Measurements from ENCODE around the gene TMEM87A. TPM values are rescaled to one million over a fixed set of nuclear protein-coding genes. Genes with fewer than 3 reads are reported as not detected.

TMEM87A gene
- total RNA-seq, 2 donors from 2014 or later = 17.0 to 25.4 TPM

GRCh38 chr15:42202653-42203052 is 70.6 kb downstream of the TMEM87A start:
- no peak overlapping the region for H3K27ac ChIP-seq
- H3K9me3 ChIP-seq = no peaks in the 10 kb centered on the region

DNA sequence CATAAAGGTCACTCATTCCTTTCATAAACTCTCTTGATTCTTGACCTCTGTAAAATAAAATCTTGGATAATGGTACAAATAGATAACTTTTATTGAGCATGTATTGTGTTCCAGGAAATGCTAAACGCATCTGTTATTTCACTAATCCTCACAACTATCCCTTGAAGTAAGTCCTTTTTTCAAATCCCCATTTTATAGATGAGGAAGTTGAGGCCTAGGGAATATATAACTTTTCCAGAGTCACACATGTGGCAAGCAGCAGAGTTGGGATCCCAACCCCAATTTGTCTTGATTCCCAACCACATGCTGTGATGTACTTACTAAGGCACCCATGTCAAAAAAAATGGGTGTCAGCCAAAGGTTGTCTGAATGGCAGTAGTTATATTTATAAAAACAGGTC is 71.4 kb downstream of the TMEM87A start:
- Histone ChIP-seq H3K27ac (no peak overlapping the region), H3K9me3 (no peaks in the 10 kb centered on the region), H3K4me1 (peaks cover 0 to 11% of the 10 kb centered on the region in 2 donors), H3K4me3 (no peak overlapping the region), H3K27me3 (no peaks in the 10 kb centered on the region), H3K36me3 (peaks cover 24% of the 10 kb centered on the region)
- TF ChIP-seq CTCF (IDR thresholded peaks at IDR 0.05) = no peak
- DNase-seq (ENCODE audit: low spot score) = no peak

More at GRCh38 chr15:42202653-42203052, 70.6 kb downstream of the TMEM87A start:
- Histone ChIP-seq H3K4me1 (peaks cover 0 to 19% of the 10 kb centered on the region in 2 donors), H3K36me3 (peaks cover 19% of the 10 kb centered on the region), H3K27me3 (no peaks in the 10 kb centered on the region), H3K4me3 (no peak overlapping the region)
- no peak for TF ChIP-seq CTCF (IDR thresholded peaks at IDR 0.05)
- no peak for DNase-seq (ENCODE audit: low spot score)

- Histone ChIP-seq H3K27ac (no peak overlapping the region), H3K4me1 (no peaks in the 10 kb centered on the region), H3K9me3 (no peaks in the 10 kb centered on the region), H3K36me3 (peaks cover 24% of the 10 kb centered on the region), H3K4me3 (no peak overlapping the region), H3K27me3 (no peaks in the 10 kb centered on the region)
- DNase-seq (ENCODE audit: low spot score) = no peak
- no peak for TF ChIP-seq CTCF (IDR thresholded peaks at IDR 0.05)
Observed at GRCh38 chr15:42199126-42199525, 74.1 kb downstream of the TMEM87A start.

DNA sequence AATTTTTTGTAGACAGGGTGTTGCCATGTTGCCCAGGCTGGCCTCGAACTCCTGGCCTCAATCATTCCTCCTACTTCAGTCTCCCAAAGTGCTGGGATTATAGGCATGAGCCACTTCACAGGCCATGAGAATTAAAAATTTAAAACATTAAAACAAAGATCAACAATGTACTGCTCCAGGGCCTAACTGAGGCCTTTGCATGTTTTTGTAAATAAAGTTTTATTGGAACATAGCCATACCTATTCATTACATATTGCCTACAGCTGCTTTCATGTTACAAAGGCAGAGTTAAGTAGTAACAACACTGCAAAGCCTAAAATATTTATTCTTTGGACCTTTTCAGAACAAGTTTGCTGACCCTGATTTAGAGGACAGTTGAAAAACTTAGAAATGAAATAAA is 74.7 kb downstream of the TMEM87A start:
- H3K27me3 ChIP-seq = no peaks in the 10 kb centered on the region
- no peak for DNase-seq (ENCODE audit: low spot score)
- H3K9me3 ChIP-seq = no peaks in the 10 kb centered on the region
- H3K27ac ChIP-seq = no peak overlapping the region
- no peak overlapping the region for H3K4me3 ChIP-seq
- H3K4me1 ChIP-seq = no peaks in the 10 kb centered on the region
- H3K36me3 ChIP-seq = peaks cover 24% of the 10 kb centered on the region
- TF ChIP-seq CTCF (IDR thresholded peaks at IDR 0.05) = no peak

DNA sequence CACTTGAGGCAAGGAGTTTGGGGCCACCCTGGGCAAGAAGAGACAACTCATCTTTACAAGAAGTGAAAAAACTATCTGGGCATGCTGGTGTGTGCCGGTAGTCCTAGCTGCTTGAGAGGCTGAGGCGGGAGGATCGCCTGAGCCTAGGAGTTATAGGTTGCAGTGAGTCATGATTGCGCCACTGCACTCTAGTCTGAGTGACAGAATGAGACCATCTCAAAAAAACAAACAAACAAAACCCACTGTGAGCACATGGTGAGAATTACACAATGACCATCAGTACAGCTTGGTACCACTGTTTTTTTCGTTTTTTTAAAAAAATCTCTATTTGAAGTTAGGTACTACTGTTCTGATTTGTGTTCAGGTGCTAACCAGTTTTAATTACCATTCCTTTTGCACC is 78.7 kb downstream of the TMEM87A start:
- no peaks in the 10 kb centered on the region for H3K27me3 ChIP-seq
- H3K4me3 ChIP-seq = no peak overlapping the region
- TF ChIP-seq CTCF (IDR thresholded peaks at IDR 0.05) = no peak
- no peaks in the 10 kb centered on the region for H3K9me3 ChIP-seq
- no peak for DNase-seq (ENCODE audit: low spot score)
- peaks cover 39% of the 10 kb centered on the region for H3K36me3 ChIP-seq
- no peaks in the 10 kb centered on the region for H3K4me1 ChIP-seq
- H3K27ac ChIP-seq = no peak overlapping the region

DNA sequence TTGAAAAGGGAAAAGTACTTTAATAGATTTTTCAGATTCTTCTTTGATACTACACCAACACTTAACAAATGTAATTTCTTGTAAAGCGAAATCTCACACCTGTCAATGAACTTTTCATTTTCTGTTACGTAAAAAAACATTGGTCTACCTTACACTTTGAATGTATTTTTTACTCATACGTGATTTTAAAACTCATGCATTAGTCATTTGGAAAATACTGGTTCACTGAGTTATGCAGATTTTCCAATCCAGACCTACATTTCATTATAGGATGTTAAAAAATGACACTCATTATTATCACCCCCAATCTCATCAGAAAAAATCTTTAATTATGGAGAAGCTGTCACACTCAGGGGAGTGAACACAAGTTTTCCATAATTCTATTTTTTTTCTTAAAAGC is 79.8 kb downstream of the TMEM87A start:
- H3K36me3 ChIP-seq = peaks cover 39% of the 10 kb centered on the region
- no peaks in the 10 kb centered on the region for H3K27me3 ChIP-seq
- no peaks in the 10 kb centered on the region for H3K4me1 ChIP-seq
- H3K9me3 ChIP-seq = no peaks in the 10 kb centered on the region
- H3K4me3 ChIP-seq = no peak overlapping the region
- no peak for TF ChIP-seq CTCF (IDR thresholded peaks at IDR 0.05)
- H3K27ac ChIP-seq = no peak overlapping the region
- DNase-seq (ENCODE audit: low spot score) = no peak
